ENCODE results near the gene POLD3.

- TF ChIP-seq EZH2phosphoT487 (IDR thresholded peaks at IDR 0.05; ENCODE audit: borderline replicate concordance, low read length) (no peak), EZH2 (IDR thresholded peaks at IDR 0.05; ENCODE audit: low read length, unreplicated experiment) (no peak)
Measured at GRCh38 chr11:74634537-74634936, 42.2 kb downstream of the POLD3 start.

Data from PC-3 (cell line).